ENCODE measurements around the gene STX19.

GRCh38 chr3:93988764-93989163 lies 39.6 kb downstream of the STX19 start:
- TF ChIP-seq CTCF (IDR thresholded peaks at IDR 0.05) (no peak), POLR2AphosphoS5 (IDR thresholded peaks at IDR 0.05) (no peak), EP300 (IDR thresholded peaks at IDR 0.05; ENCODE audit: low read depth) (no peak)

Data from transverse colon (tissue), 4 donors.